ENCODE measurements around the gene TTLL10.

GRCh38 chr1:1132042-1132950, 41.4 kb upstream of the TTLL10 start:
- TF ChIP-seq CTCF (IDR thresholded peaks at IDR 0.05; ENCODE audit: insufficient read depth, low read length, poor library complexity, severe bottlenecking) (no peak), EZH2phosphoT487 (conservative IDR thresholded peaks at IDR 0.05; ENCODE audit: low read length) (no peak)
